Measurements from ENCODE around the gene INO80E.
"Not testable (repeated sequence)": the region's sequence is repeated elsewhere in the genome, so short reads cannot be mapped to it uniquely, and the experiment has no call there.

The INO80E gene

DNA sequence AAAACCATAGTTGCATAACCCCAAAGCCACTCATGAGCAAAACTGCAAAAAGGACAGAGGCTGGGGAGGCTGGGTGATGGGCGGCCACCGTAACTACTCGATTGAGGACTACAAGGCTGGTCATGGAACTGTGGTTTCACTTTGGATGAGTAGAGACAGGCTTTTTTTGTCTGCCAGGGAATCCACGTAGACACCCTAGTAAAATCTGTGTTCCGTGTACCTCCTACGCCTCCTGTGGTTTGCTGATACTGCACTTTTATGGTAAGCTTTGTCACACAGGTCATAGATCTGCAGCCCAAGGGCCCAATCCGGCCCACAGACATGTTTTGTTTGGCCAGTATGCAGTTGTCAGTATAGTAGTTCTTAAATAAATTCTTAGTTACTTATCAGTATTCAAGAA is 37.2 kb downstream of the INO80E start:
- DNase-seq = peak; percentile 38

- DNase-seq = no peak
These were observed 44.2 kb downstream of the INO80E start for GRCh38 chr16:30040221-30040620.

DNA sequence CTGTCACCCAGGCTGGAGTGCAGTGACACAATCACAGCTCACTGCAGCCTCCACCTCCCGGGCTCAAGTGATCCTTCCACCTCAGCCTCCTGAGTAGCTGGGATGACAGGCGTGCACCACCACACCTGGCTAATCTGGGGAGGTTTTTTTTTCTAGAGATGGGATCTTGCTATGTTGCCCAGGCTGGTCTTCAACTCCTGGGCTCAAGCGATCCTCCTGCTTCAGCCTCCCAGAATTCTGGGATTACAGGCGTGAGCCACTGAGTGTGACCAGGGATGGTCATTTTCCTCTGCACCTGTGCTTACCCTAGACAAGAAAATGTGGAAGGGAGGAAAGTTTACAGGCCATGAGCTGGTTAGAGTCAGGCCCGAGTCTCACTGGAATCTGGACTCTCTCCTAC is 44.6 kb downstream of the INO80E start:
- DNase-seq = not testable (repeated sequence)

DNA sequence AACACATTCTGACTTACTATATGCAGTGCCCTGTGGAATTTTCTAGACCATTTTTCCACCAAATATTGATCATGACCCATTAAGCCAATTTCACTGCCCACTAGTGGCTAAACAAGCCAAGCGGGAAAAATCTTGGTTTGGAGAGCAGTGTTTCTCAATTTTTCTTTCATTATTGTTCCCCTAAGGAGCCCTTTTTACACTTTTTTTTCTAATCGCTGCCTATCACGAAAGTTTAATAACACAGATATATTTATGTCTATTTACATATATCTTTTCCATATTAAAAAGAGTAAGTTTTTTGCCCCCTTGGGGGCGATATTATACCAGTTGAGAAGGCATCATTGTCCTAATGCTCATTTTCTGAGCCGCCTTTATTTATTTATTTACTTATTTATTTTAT is 45.8 kb downstream of the INO80E start:
- DNase-seq = no peak

GRCh38 chr16:30046178-30046577 is 50.1 kb downstream of the INO80E start:
- no peak for DNase-seq

GRCh38 chr16:30046588-30046987 is 50.5 kb downstream of the INO80E start:
- DNase-seq = no peak

- DNase-seq = no peak
These were observed 53.8 kb downstream of the INO80E start for GRCh38 chr16:30049871-30050270.

DNA sequence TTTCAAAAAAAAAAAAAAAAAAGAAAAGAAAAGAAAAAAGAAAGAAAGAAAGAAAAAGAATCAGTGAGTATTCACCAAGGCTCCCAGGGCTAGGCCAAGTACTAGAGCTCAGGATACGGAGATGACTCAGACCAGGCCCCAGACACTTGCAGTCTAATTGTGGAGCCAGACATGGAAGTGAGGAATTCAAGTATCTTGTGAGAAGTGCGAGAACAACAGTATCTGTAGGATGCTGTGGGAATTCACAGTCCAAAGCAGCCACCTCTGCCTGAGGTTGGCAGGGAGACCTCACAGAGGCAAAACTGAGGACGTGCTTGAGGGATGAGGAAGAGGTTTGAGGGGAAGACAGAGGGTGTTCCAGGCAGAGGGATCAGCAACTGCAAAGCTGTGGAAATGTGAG is 55.5 kb downstream of the INO80E start:
- no peak for DNase-seq

- DNase-seq = peak; percentile 96
These were observed 56.8 kb downstream of the INO80E start for GRCh38 chr16:30052671-30053372.

DNA sequence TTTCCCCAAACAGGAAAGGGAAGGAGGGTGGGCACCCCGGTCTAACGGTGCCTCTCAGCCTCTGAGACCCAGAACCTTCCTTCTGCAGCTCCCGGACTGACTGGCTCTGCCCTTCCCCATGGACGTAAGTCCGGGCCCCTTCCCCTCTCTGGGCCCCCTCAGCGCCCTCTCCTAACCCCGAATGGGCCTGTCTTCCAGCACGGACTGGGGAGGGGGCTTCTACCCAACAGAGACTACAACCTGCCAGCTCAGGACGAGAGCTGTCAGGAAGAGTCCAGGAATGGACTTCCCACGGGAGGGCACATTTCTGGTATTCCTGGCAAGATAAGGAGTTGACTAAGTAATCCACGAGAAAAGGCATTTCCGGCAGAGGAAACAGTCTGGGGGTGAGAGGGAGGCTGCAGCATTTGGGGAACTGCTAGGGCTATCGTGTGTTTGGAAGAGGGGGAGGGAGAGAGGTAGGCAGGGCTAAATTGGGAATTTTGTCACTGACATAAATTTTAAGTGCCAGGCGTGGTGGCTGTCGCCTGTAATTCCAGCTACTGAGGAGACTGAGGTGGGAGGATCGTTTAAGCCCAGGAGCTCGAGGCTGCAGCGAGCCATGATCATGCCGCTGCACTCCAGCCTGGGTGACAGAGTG is 57.5 kb downstream of the INO80E start:
- peak; percentile 16 for DNase-seq

- DNase-seq = no peak
These were observed 58.4 kb downstream of the INO80E start for GRCh38 chr16:30054451-30054850.

- peak; percentile 74 for DNase-seq
These were observed 59.0 kb downstream of the INO80E start for GRCh38 chr16:30054959-30055553.
